ENCODE data around the gene USP49. TPM values are rescaled to one million over a fixed set of nuclear protein-coding genes. Genes with fewer than 3 reads are reported as not detected.

Gene USP49
- total and polyA plus RNA-seq, 4 donors: 1.8 to 8.6 (median 3.6) TPM

DNA sequence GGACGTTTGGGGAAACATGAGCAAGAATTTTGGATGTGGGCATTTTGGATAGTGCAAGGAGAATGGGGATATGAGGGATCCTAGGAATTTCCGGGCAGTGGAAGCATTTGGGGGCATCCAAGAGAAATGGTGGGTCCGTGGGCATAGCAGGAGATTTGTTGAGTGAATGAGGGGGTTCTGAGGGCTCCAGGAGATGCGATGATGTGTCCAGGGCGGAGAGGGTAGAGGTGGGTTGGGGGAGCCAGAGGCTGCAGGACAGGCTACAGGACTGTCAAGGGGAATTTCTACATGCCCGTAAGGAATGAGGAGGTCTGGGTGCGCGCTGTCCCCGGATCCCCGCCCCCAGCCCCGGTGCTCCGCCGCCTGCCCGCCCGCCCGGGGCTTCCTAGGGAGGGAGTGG lies 115.8 kb downstream of the USP49 start:
- Histone ChIP-seq H3K9me3 (ENCODE audit: control insufficient read depth in 4 of 4, insufficient read depth in 3 of 4, low read length in 3 of 4) (no peaks in the 10 kb centered on the region), H3K27me3 (ENCODE audit: control insufficient read depth in 3 of 3, insufficient read depth in 3 of 3, low read length in 2 of 3) (no peaks in the 10 kb centered on the region), H3K27ac (ENCODE audit: low read depth in 1 of 2, low read length in 1 of 2) (peak overlapping the region in 1 of 2 donors; percentile 45), H3K4me1 (ENCODE audit: control insufficient read depth in 5 of 5, insufficient read depth in 5 of 5, low read length in 5 of 5) (peaks cover 0 to 21% (median 13%) of the 10 kb centered on the region in 5 donors), H3K36me3 (ENCODE audit: control insufficient read depth in 4 of 4, insufficient read depth in 4 of 4, low read length in 4 of 4) (peaks cover 0 to 17% (median 10%) of the 10 kb centered on the region in 4 donors), H3K9ac (ENCODE audit: insufficient read depth in 1 of 2, low read length in 2 of 2) (peak overlapping the region in 1 of 2 donors; percentile 81), H3K4me3 (peak overlapping the region; percentile 39)
- WGBS, 2 donors: 4 to 14% methylated on average over 7 to 16 of the region's 16 CpGs
- no peak for DNase-seq
- ATAC-seq (ENCODE audit: insufficient read depth, low FRiP score): no peak
- no peak for TF ChIP-seq CTCF (IDR thresholded peaks at IDR 0.05; ENCODE audit: control extremely low read depth, extremely low read depth)

GRCh38 chr6:41778895-41779294 lies 116.3 kb downstream of the USP49 start:
- 32 to 72% methylated on average over 6 of the region's 6 CpGs for WGBS, 2 donors
- Histone ChIP-seq H3K4me3 (no peak overlapping the region), H3K27ac (ENCODE audit: low read depth in 1 of 2, low read length in 1 of 2) (no peak overlapping the region), H3K9ac (ENCODE audit: insufficient read depth in 1 of 2, low read length in 2 of 2) (peak overlapping the region in 1 of 2 donors; percentile 81), H3K36me3 (ENCODE audit: control insufficient read depth in 4 of 4, insufficient read depth in 4 of 4, low read length in 4 of 4) (peaks cover 0 to 17% (median 11%) of the 10 kb centered on the region in 4 donors), H3K27me3 (ENCODE audit: control insufficient read depth in 3 of 3, insufficient read depth in 3 of 3, low read length in 2 of 3) (no peaks in the 10 kb centered on the region), H3K9me3 (ENCODE audit: control insufficient read depth in 4 of 4, insufficient read depth in 3 of 4, low read length in 3 of 4) (no peaks in the 10 kb centered on the region), H3K4me1 (ENCODE audit: control insufficient read depth in 5 of 5, insufficient read depth in 5 of 5, low read length in 5 of 5) (peaks cover 0 to 21% (median 10%) of the 10 kb centered on the region in 5 donors)
- DNase-seq (no peak), ATAC-seq (ENCODE audit: insufficient read depth, low FRiP score) (no peak)
- TF ChIP-seq CTCF (IDR thresholded peaks at IDR 0.05; ENCODE audit: control extremely low read depth, extremely low read depth): no peak

- Histone ChIP-seq H3K36me3 (ENCODE audit: control insufficient read depth in 4 of 4, insufficient read depth in 4 of 4, low read length in 4 of 4) (peaks cover 0 to 19% (median 12%) of the 10 kb centered on the region in 4 donors), H3K4me1 (ENCODE audit: control insufficient read depth in 5 of 5, insufficient read depth in 5 of 5, low read length in 5 of 5) (peaks cover 0 to 21% (median 10%) of the 10 kb centered on the region in 5 donors), H3K4me3 (no peak overlapping the region), H3K9me3 (ENCODE audit: control insufficient read depth in 4 of 4, insufficient read depth in 3 of 4, low read length in 3 of 4) (no peaks in the 10 kb centered on the region), H3K9ac (ENCODE audit: insufficient read depth in 1 of 2, low read length in 2 of 2) (no peak overlapping the region), H3K27me3 (ENCODE audit: control insufficient read depth in 3 of 3, insufficient read depth in 3 of 3, low read length in 2 of 3) (no peaks in the 10 kb centered on the region), H3K27ac (ENCODE audit: low read depth in 1 of 2, low read length in 1 of 2) (no peak overlapping the region)
- WGBS, 2 donors: 70 to 81% methylated on average over 5 of the region's 5 CpGs
- ATAC-seq (ENCODE audit: insufficient read depth, low FRiP score) (no peak), DNase-seq (no peak)
- TF ChIP-seq CTCF (IDR thresholded peaks at IDR 0.05; ENCODE audit: control extremely low read depth, extremely low read depth): no peak
These were observed 117.5 kb downstream of the USP49 start for GRCh38 chr6:41777551-41778285.
